ENCODE data around the gene F13A1.

F13A1 gene

GRCh38 chr6:6284221-6284966 lies 36.1 kb downstream of the F13A1 start:
- DNase-seq (ENCODE audit: low read depth, low spot score): no peak
- in situ Hi-C loops (cut with HindIII; ENCODE audit: low sequenced_read_pairs): no loop called here
- no peak overlapping the region for H3K4me3 ChIP-seq (ENCODE audit: low read depth, low read length)
- TF ChIP-seq CTCF (IDR thresholded peaks at IDR 0.05; ENCODE audit: low read depth, low read length): no peak

GRCh38 chr6:6283746-6284145 lies 36.7 kb downstream of the F13A1 start:
- no peak for TF ChIP-seq CTCF (IDR thresholded peaks at IDR 0.05; ENCODE audit: low read depth, low read length)
- in situ Hi-C loops (cut with HindIII; ENCODE audit: low sequenced_read_pairs): no loop called here
- no peak for DNase-seq (ENCODE audit: low read depth, low spot score)
- H3K4me3 ChIP-seq (ENCODE audit: low read depth, low read length): no peak overlapping the region

- H3K4me3 ChIP-seq (ENCODE audit: low read depth, low read length): no peak overlapping the region
- no peak for TF ChIP-seq CTCF (IDR thresholded peaks at IDR 0.05; ENCODE audit: low read depth, low read length)
- no peak for DNase-seq (ENCODE audit: low read depth, low spot score)
- in situ Hi-C loops (cut with HindIII; ENCODE audit: low sequenced_read_pairs): no loop called here
These were observed 37.7 kb downstream of the F13A1 start for GRCh38 chr6:6282716-6283115.

GRCh38 chr6:6277413-6277812 lies 43.0 kb downstream of the F13A1 start:
- peak; percentile 7 for DNase-seq (ENCODE audit: low read depth, low spot score)
- TF ChIP-seq CTCF (IDR thresholded peaks at IDR 0.05; ENCODE audit: low read depth, low read length): no peak
- in situ Hi-C loops (cut with HindIII; ENCODE audit: low sequenced_read_pairs): no loop called here
- H3K4me3 ChIP-seq (ENCODE audit: low read depth, low read length): no peak overlapping the region

DNA sequence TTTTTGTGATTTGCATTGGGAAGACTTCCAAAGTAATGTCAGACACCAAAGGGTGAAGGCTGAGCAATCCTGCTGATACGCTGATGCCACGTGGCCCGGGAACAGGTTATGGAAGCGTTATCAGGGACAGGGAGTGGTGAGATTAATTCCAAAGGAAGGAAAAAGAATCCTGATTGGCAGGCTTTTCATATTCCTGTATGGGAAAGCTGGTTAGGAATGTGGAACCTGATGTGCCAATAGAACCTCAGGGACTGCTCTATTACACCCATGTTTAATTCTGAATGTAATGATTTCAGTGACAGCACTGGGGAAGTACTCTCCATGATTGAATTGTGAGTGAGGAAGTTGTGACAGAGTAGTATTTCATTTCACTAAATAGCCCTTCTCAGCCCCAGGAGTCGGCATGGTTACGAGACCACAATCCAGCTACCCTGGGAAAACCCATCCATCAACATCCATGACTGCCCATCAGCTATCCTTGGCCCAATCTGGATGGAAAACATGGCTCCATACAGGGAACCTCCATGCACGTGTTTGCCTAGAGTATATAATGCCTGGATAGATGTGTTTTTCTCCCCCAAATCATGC lies 49.4 kb downstream of the F13A1 start:
- in situ Hi-C loops (cut with HindIII; ENCODE audit: low sequenced_read_pairs): no loop called here
- TF ChIP-seq CTCF (IDR thresholded peaks at IDR 0.05; ENCODE audit: low read depth, low read length): no peak
- no peak overlapping the region for H3K4me3 ChIP-seq (ENCODE audit: low read depth, low read length)
- no peak for DNase-seq (ENCODE audit: low read depth, low spot score)

DNA sequence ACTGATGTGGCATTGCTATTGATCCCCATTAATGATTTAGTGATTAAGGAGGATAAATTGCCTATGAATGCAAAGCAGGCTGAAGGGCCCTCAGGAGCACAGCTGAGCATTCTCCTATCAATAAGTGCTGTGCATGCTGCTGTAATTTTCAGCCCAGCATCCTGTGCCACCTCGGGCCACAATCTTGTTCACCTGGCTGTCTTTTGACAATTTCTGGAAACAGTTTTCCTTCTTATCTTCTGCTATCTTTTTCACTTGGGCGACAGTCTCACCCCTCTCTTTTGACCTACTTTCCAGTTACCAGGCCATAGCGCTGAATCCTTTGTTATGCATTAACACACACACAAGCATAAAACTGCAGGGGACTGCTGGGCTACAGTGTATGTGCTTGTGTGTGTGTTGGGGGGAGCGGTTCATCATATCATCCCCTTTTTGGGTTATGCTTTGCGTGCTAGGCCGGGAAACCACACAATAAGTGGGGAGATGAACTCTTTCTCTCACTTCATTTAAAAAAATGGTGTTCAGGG lies 60.2 kb downstream of the F13A1 start:
- in situ Hi-C loops (cut with HindIII; ENCODE audit: low sequenced_read_pairs): no loop called here
- TF ChIP-seq CTCF (IDR thresholded peaks at IDR 0.05; ENCODE audit: low read depth, low read length): no peak
- no peak overlapping the region for H3K4me3 ChIP-seq (ENCODE audit: low read depth, low read length)
- DNase-seq (ENCODE audit: low read depth, low spot score): no peak

Data from astrocyte of the spinal cord (primary cell).